GM12878 (cell line): ENCODE measurements around the gene HOXC13.

Experiments
- ATF2 ChIP-seq: IDR thresholded peaks from 2 replicates; pipeline ENCODE4 v1.6.1; 2012; ENCODE audit warnings: low read length, inconsistent platforms
- CBFB ChIP-seq: IDR thresholded peaks from 2 replicates; pipeline ENCODE4 v1.6.1; 2016; ENCODE audit warnings: antibody characterized with exemption, low read depth
- FOXK2 ChIP-seq: fragments of 450-650 bp; IDR thresholded peaks from 2 replicates; pipeline ENCODE4 v1.6.1; 2017; ENCODE audit warnings: mild to moderate bottlenecking, moderate library complexity
- JUNB ChIP-seq: IDR thresholded peaks from 2 replicates; pipeline ENCODE4 v1.6.1; 2016; ENCODE audit warnings: antibody characterized with exemption, mild to moderate bottlenecking
- POLR2A ChIP-seq: IDR thresholded peaks from 2 replicates; pipeline ENCODE4 v1.6.1; 2011; ENCODE audit warnings: low read depth, mild to moderate bottlenecking, low read length
- POLR2AphosphoS2 ChIP-seq: IDR thresholded peaks from 2 replicates; pipeline ENCODE4 v1.6.1; 2011; ENCODE audit warnings: low read depth, mild to moderate bottlenecking, low read length, improper control_type of control experiment, moderate library complexity
- PRDM15 ChIP-seq: fragments of 450-650 bp; formaldehyde crosslinking; IDR thresholded peaks from 2 replicates; pipeline ENCODE4 v1.4.0; 2020; ENCODE audit warnings: mild to moderate bottlenecking, moderate library complexity
- TCF7 ChIP-seq: IDR thresholded peaks from 2 replicates; pipeline ENCODE4 v1.6.1; 2014; ENCODE audit warnings: antibody characterized with exemption, borderline replicate concordance
- TF ChIP-seq, protein P1 (sequence below), 3 experiments: IDR thresholded peaks in 2 of 3; conservative IDR thresholded peaks in 1 of 3; 2 replicates each; pipeline ENCODE4 v1.5.1; 2011; ENCODE audit warnings: low read depth in 3 of 3, low read length in 3 of 3, mild to moderate bottlenecking in 3 of 3, control low read depth in 2 of 3, moderate library complexity in 2 of 3, inconsistent platforms in 1 of 3, mixed read lengths in 1 of 3; ENCODE audit not compliant: control insufficient read depth in 2 of 3, insufficient read depth in 1 of 3; ENCODE audit errors: extremely low read depth in 1 of 3

GRCh38 chr12:53954694-53955035 lies 16.0 kb downstream of the HOXC13 start, which contains the start of gene HOXC12:
- TF ChIP-seq, protein P1, sequence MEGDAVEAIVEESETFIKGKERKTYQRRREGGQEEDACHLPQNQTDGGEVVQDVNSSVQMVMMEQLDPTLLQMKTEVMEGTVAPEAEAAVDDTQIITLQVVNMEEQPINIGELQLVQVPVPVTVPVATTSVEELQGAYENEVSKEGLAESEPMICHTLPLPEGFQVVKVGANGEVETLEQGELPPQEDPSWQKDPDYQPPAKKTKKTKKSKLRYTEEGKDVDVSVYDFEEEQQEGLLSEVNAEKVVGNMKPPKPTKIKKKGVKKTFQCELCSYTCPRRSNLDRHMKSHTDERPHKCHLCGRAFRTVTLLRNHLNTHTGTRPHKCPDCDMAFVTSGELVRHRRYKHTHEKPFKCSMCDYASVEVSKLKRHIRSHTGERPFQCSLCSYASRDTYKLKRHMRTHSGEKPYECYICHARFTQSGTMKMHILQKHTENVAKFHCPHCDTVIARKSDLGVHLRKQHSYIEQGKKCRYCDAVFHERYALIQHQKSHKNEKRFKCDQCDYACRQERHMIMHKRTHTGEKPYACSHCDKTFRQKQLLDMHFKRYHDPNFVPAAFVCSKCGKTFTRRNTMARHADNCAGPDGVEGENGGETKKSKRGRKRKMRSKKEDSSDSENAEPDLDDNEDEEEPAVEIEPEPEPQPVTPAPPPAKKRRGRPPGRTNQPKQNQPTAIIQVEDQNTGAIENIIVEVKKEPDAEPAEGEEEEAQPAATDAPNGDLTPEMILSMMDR (IDR thresholded peaks at IDR 0.05 in 2 of 3, conservative IDR thresholded peaks at IDR 0.05 in 1 of 3; ENCODE audit: control insufficient read depth in 2 of 3, extremely low read depth in 1 of 3, insufficient read depth in 1 of 3, low read depth in 3 of 3, low read length in 3 of 3) = no peak
- TF ChIP-seq JUNB (no peak), POLR2A (no peak), ATF2 (no peak), TCF7 (no peak), CBFB (no peak), POLR2AphosphoS2 (no peak), FOXK2 (no peak), PRDM15 (no peak)
